ENCODE data around the gene ANKRD7. TPM values are rescaled to one million over a fixed set of nuclear protein-coding genes. Genes with fewer than 3 reads are reported as not detected.
A peak's percentile ranks its signal among the peaks of the same experiment; 100 is the strongest.

Gene ANKRD7
- total and polyA plus RNA-seq, 7 donors: 0.71 to 2.9 (median 1.8) TPM; not detected in 3

- no peaks in the 10 kb centered on the region for H3K27me3 ChIP-seq
- no peak overlapping the region for H3K27ac ChIP-seq
- no peak for DNase-seq
- no peaks in the 10 kb centered on the region for H3K9me3 ChIP-seq
- TF ChIP-seq POLR2A (IDR thresholded peaks at IDR 0.05): no peak
- TF ChIP-seq POLR2AphosphoS5 (IDR thresholded peaks at IDR 0.05): no peak
- no peak for TF ChIP-seq EP300 (IDR thresholded peaks at IDR 0.05)
- no peak for TF ChIP-seq CTCF (IDR thresholded peaks at IDR 0.05)
- no peak overlapping the region for H3K4me3 ChIP-seq
- intact Hi-C loops (cut with DNase I): loop anchor here (10.0 kb wide), 1 partner anchor 312 kb away; the partner anchor contains the start of gene CTTNBP2
- peaks cover 0 to 37% (median 21%) of the 10 kb centered on the region in 4 donors for H3K4me1 ChIP-seq
- H3K36me3 ChIP-seq: peaks cover 0 to 45% (median 2%) of the 10 kb centered on the region in 4 donors
Measured at GRCh38 chr7:118186501-118186900, 38.0 kb upstream of the ANKRD7 start.

- Histone ChIP-seq H3K4me3 (no peak overlapping the region), H3K4me1 (peaks cover 0 to 3% (median 0%) of the 10 kb centered on the region in 4 donors), H3K36me3 (peaks cover 0 to 38% (median 1%) of the 10 kb centered on the region in 4 donors), H3K27ac (no peak overlapping the region), H3K9me3 (no peaks in the 10 kb centered on the region), H3K27me3 (no peaks in the 10 kb centered on the region)
- WGBS, 2 donors: 78 to 89% methylated on average over 2 of the region's 2 CpGs
- DNase-seq: no peak
- TF ChIP-seq CTCF (IDR thresholded peaks at IDR 0.05): no peak
- TF ChIP-seq POLR2A (IDR thresholded peaks at IDR 0.05): no peak
- no peak for TF ChIP-seq EP300 (IDR thresholded peaks at IDR 0.05)
- TF ChIP-seq POLR2AphosphoS5 (IDR thresholded peaks at IDR 0.05): no peak
- intact Hi-C loops (cut with DNase I): no loop called here
Measured at GRCh38 chr7:118194571-118194970, 29.9 kb upstream of the ANKRD7 start.

GRCh38 chr7:118195837-118196474 is 28.5 kb upstream of the ANKRD7 start:
- peak in 3 of 4 experiments; percentile 51 to 64 (median 51) for TF ChIP-seq CTCF (IDR thresholded peaks at IDR 0.05)
- TF ChIP-seq POLR2A (IDR thresholded peaks at IDR 0.05): no peak
- no peak for TF ChIP-seq EP300 (IDR thresholded peaks at IDR 0.05)
- peak in 1 of 4 donors; percentile 4 for TF ChIP-seq POLR2AphosphoS5 (IDR thresholded peaks at IDR 0.05)
- intact Hi-C loops (cut with DNase I): loop anchor here (5.0 kb wide), 1 partner anchor 444 kb away; no protein-coding TSS in a partner anchor
- Histone ChIP-seq H3K9me3 (no peaks in the 10 kb centered on the region), H3K36me3 (peaks cover 0 to 24% (median 0%) of the 10 kb centered on the region in 4 donors), H3K27me3 (no peaks in the 10 kb centered on the region), H3K4me3 (no peak overlapping the region), H3K4me1 (peaks cover 0 to 3% (median 0%) of the 10 kb centered on the region in 4 donors), H3K27ac (no peak overlapping the region)
- 48 to 57% methylated on average over 6 of the region's 6 CpGs for WGBS, 2 donors
- DNase-seq: no peak

GRCh38 chr7:118202061-118202460 is 22.4 kb upstream of the ANKRD7 start:
- no peaks in the 10 kb centered on the region for H3K36me3 ChIP-seq
- H3K9me3 ChIP-seq: no peaks in the 10 kb centered on the region
- H3K27me3 ChIP-seq: no peaks in the 10 kb centered on the region
- peaks cover 0 to 3% (median 0%) of the 10 kb centered on the region in 4 donors for H3K4me1 ChIP-seq
- no peak for DNase-seq
- no peak overlapping the region for H3K4me3 ChIP-seq
- WGBS, 2 donors: 58 to 73% methylated on average over 2 of the region's 2 CpGs
- intact Hi-C loops (cut with DNase I): no loop called here
- no peak for TF ChIP-seq POLR2AphosphoS5 (IDR thresholded peaks at IDR 0.05)
- no peak for TF ChIP-seq EP300 (IDR thresholded peaks at IDR 0.05)
- TF ChIP-seq CTCF (IDR thresholded peaks at IDR 0.05): no peak
- H3K27ac ChIP-seq: no peak overlapping the region

Data from sigmoid colon (tissue), 7 donors.